ENCODE data around the gene PSMD8.

PSMD8 gene

DNA sequence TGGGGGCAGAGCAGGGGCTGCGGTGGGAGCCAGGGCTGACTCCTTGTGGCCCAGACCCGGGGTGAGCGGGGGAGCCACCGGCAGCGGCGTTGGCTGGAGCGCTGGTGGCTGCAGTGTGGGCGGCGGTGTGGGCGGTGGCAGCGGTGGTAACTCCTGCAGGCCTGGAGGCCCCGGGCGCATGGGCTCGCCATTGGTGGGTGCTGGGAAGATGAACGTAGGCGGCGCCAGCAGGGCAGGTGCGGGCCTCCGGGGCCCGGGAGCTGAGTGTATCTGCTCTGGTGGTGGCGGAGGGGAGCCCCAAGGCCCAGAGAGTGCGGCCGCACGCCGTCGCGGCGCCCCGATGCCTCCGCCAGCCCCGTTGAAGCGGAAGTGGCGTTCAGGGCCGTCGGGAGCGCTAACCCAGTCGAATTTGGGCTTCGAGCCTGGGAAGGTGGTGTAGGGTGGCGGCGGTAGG is 11.5 kb downstream of the PSMD8 start:
- Histone ChIP-seq H4K20me1 (ENCODE audit: low read depth, low read length) (no peaks in the 10 kb centered on the region), H2AFZ (ENCODE audit: low read depth, low read length, severe bottlenecking) (no peak overlapping the region), H3K27ac (ENCODE audit: low read depth, low read length) (no peak overlapping the region), H3K4me3 (ENCODE audit: insufficient read depth, low read length, poor library complexity, severe bottlenecking) (no peak overlapping the region), H3K79me2 (ENCODE audit: insufficient read depth, low read length) (no peaks in the 10 kb centered on the region), H3K9me3 (ENCODE audit: insufficient read depth, low read length) (no peaks in the 10 kb centered on the region), H3K36me3 (ENCODE audit: low read length) (no peaks in the 10 kb centered on the region), H3F3A (ENCODE audit: insufficient read depth) (no peaks in the 10 kb centered on the region), H3K9ac (ENCODE audit: low read length) (no peak overlapping the region), H3K9me2 (replicated peaks; ENCODE audit: insufficient read depth, low read length) (no peaks in the 10 kb centered on the region), H3K27me3 (ENCODE audit: low read length) (no peaks in the 10 kb centered on the region), H3K4me2 (ENCODE audit: low read depth, low read length, poor library complexity, severe bottlenecking) (no peak overlapping the region)
- no peak for TF ChIP-seq CTCF (IDR thresholded peaks at IDR 0.05; ENCODE audit: insufficient read depth, low read length, poor library complexity, severe bottlenecking)
- no peak for TF ChIP-seq EZH2phosphoT487 (conservative IDR thresholded peaks at IDR 0.05; ENCODE audit: low read length)

DNA sequence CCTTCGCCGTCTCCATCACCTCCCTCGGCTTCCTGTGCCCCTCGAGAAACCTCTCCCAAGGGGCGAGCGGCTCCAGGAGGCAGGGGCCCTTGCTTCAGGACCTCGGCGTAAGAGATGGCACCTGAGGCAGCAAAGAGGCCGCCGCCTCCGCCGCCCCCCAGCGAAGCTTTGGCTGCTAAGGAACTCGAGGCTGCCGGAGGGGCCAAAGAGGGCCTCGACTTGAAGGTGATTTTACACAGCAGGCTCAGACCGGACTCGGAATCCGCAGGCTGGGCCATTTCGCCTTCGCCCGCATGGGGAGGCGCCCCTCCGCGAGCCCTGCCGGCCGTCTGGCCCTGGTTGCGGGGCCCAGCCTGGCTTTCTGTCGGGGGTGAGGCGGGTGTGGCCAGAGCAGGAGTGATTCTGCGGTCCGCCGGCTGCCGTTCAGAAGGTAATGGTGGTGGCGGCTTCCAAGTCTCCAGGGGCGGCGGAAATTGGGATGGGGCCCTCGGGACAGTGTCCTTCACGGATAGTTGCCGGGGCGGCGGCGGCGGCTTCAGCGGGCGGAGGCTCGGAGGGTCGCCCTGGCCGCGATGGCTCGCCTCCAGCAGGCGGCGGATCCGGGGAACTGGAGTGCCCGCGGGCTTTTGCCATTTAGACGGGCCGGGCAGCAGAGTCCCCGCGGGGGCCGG is 12.1 kb downstream of the PSMD8 start:
- H3F3A ChIP-seq (ENCODE audit: insufficient read depth), result no peaks in the 10 kb centered on the region
- no peaks in the 10 kb centered on the region for H3K9me3 ChIP-seq (ENCODE audit: insufficient read depth, low read length)
- TF ChIP-seq EZH2phosphoT487 (conservative IDR thresholded peaks at IDR 0.05; ENCODE audit: low read length) (no peak), CTCF (IDR thresholded peaks at IDR 0.05; ENCODE audit: insufficient read depth, low read length, poor library complexity, severe bottlenecking) (no peak)
- H3K79me2 ChIP-seq (ENCODE audit: insufficient read depth, low read length), result no peaks in the 10 kb centered on the region
- H3K36me3 ChIP-seq (ENCODE audit: low read length), result no peaks in the 10 kb centered on the region
- no peak overlapping the region for H3K4me3 ChIP-seq (ENCODE audit: insufficient read depth, low read length, poor library complexity, severe bottlenecking)
- no peak overlapping the region for H3K9ac ChIP-seq (ENCODE audit: low read length)
- H2AFZ ChIP-seq (ENCODE audit: low read depth, low read length, severe bottlenecking), result no peak overlapping the region
- no peak overlapping the region for H3K27ac ChIP-seq (ENCODE audit: low read depth, low read length)
- H3K4me2 ChIP-seq (ENCODE audit: low read depth, low read length, poor library complexity, severe bottlenecking), result no peak overlapping the region
- H4K20me1 ChIP-seq (ENCODE audit: low read depth, low read length), result no peaks in the 10 kb centered on the region
- H3K9me2 ChIP-seq (replicated peaks; ENCODE audit: insufficient read depth, low read length), result no peaks in the 10 kb centered on the region
- no peaks in the 10 kb centered on the region for H3K27me3 ChIP-seq (ENCODE audit: low read length)

DNA sequence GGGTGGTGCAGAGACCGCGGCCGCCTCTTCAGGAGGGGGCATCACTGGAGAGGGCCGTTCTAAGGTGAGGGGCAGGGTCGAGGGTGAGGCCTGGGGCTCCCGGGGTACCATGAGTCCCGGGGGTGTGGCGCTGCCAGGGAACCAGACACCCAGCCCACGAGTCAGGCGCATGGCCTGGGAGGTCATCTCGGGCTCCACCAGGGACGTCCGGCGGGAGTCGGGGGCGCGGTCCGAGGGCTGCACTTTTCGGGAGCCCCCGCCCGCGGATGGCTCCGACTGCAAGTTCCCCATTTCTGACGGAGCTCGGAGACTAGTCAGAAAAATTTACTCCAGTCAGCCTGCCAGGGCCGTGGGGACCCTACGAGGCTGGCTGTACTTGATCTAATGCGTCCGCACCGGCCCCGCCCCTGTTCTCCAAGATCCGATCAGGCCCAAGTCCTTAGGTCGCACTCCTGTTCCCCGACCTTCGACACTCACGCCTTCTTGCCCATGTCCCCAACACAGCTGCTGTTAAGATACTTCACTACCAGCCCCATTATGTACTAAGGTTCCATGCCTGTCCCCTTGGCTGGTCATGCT is 12.7 kb downstream of the PSMD8 start:
- no peaks in the 10 kb centered on the region for H3K79me2 ChIP-seq (ENCODE audit: insufficient read depth, low read length)
- no peaks in the 10 kb centered on the region for H3K36me3 ChIP-seq (ENCODE audit: low read length)
- H3K9ac ChIP-seq (ENCODE audit: low read length), result no peak overlapping the region
- H3K9me3 ChIP-seq (ENCODE audit: insufficient read depth, low read length), result no peaks in the 10 kb centered on the region
- no peak overlapping the region for H2AFZ ChIP-seq (ENCODE audit: low read depth, low read length, severe bottlenecking)
- H4K20me1 ChIP-seq (ENCODE audit: low read depth, low read length), result no peaks in the 10 kb centered on the region
- no peaks in the 10 kb centered on the region for H3K9me2 ChIP-seq (replicated peaks; ENCODE audit: insufficient read depth, low read length)
- H3K27ac ChIP-seq (ENCODE audit: low read depth, low read length), result no peak overlapping the region
- H3K4me2 ChIP-seq (ENCODE audit: low read depth, low read length, poor library complexity, severe bottlenecking), result peak overlapping the region; percentile 59
- no peaks in the 10 kb centered on the region for H3F3A ChIP-seq (ENCODE audit: insufficient read depth)
- H3K27me3 ChIP-seq (ENCODE audit: low read length), result no peaks in the 10 kb centered on the region
- TF ChIP-seq CTCF (IDR thresholded peaks at IDR 0.05; ENCODE audit: insufficient read depth, low read length, poor library complexity, severe bottlenecking) (no peak), EZH2phosphoT487 (conservative IDR thresholded peaks at IDR 0.05; ENCODE audit: low read length) (no peak)
- peak overlapping the region; percentile 43 for H3K4me3 ChIP-seq (ENCODE audit: insufficient read depth, low read length, poor library complexity, severe bottlenecking)

Data from SU-DHL-6 (cell line).